HG03135 (cell line): ENCODE measurements around the gene ARHGEF12.
"Not testable (repeated sequence)": the region's sequence is repeated elsewhere in the genome, so short reads cannot be mapped to it uniquely, and the experiment has no call there.

Experiments
- ATAC-seq: cut with Tn5 transposase; IDR thresholded peaks from one replicate; pipeline ENCODE4 v1.9.1; 2021; ENCODE audit warnings: mild to moderate bottlenecking, moderate library complexity; ENCODE audit not compliant: unreplicated experiment

ARHGEF12 gene

GRCh38 chr11:120492486-120492885 is 156.3 kb downstream of the ARHGEF12 start:
- no peak for ATAC-seq

- no peak for ATAC-seq
These were observed 158.4 kb downstream of the ARHGEF12 start for GRCh38 chr11:120494595-120494994.

- no peak for ATAC-seq
These were observed 162.9 kb downstream of the ARHGEF12 start for GRCh38 chr11:120499088-120499487.

DNA sequence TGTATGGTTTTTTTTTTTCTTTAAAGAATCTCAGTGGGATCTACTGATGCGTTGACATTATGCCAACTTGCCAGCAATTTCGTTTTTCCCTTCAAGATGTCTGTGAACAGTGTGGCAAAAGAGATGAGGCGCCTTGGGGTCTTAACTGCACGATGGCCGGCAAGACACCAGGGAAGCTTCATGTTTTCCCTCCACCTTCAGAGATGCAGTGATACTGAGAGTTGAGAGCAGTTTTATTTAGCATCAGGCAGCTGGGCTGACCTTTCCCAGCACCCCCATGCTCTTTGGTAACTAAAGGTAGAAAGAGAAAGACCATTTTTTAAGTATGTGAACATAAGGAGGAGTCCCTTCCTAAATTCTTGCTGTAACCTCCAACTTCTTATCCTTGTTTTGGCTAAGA is 163.6 kb downstream of the ARHGEF12 start:
- no peak for ATAC-seq

GRCh38 chr11:120500414-120501071 is 164.3 kb downstream of the ARHGEF12 start:
- ATAC-seq: no peak

DNA sequence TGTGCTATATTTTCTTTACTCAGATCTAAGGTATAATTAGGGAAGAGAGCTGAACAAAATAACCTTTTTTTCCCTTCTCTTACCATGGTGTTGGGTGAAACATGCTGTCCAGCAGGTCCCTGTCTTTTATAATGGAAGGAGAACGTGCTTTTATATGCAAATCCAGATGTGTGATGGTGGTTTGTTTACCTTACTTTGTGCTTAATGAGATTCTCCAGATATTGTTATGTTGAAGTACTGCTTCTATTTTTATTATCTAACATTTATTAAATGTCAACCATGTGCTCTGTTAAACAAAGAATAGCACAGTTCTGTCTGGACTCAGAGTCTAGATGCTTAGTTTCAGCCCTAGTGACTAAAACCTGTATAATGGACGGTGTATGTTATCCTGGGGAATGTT is 165.2 kb downstream of the ARHGEF12 start:
- ATAC-seq: no peak

GRCh38 chr11:120501976-120502755 is 166.0 kb downstream of the ARHGEF12 start:
- no peak for ATAC-seq

- not testable (repeated sequence) for ATAC-seq
These were observed 167.3 kb downstream of the ARHGEF12 start for GRCh38 chr11:120503529-120503928.

DNA sequence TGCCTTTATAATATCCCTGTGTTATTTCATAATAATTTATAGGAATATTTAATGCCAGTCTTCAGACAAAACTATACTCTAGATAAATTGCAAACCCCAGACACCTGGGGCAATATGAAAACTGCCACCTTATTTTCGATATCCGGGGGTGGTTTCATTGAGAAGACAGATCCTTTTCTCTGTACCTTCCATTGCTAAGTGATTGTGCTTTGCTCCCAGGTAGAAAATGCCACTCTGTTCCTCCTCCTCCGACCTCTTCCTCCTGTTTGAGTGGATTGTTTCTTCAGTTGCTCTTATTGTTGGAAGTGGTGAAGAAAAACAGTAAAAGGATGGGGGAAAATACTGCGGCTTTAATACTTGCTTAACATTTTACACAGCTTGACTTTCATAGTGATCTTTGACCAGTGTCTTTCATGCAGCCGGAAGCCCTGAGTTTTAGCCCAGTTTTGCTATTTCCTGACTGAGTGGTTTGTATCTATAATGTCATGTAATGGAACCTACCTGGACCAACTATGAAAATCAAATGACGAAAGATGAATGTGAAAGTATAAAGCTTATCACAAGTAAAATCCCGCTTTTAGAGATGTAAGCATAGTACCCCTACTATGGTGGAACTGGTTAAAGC is 169.7 kb downstream of the ARHGEF12 start:
- no peak for ATAC-seq

DNA sequence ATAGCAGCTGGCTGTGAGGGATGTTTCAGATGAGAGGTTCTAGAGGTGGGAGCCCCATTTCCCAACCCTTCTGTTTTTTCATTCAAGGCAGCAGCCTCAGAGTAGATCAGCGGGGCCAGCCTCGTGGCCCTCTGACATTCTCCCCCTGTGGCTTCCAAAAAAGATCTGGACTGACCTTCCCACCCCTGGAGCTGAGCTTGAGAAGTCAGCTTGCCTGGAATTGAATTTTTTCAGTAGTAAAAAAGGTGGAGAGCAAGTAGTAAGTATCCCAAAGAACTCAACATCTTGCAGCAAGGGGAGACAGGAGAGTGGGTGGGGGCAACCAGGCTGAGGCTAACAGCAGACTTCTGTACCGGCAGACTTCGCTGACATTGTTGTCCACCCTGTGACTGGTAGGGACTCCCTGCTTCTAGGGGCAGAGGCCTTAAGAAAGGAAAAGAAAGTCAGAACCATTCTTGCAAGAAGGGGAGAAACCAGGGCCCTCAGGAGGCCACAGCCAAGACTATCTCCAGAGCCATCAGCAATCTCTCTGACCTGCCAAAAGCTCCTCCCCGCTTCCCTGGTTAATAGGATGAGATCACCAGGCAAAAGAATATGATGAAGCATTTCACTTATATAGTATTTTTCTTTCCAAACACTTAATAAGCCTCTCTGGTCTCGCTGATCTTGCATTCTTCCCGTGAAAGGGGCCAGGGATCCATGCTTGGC is 173.3 kb downstream of the ARHGEF12 start:
- ATAC-seq: no peak

- no peak for ATAC-seq
These were observed 174.3 kb downstream of the ARHGEF12 start for GRCh38 chr11:120510406-120511115.

GRCh38 chr11:120511116-120511819 is 175.1 kb downstream of the ARHGEF12 start, which contains the start of gene GRIK4:
Gene GRIK4 (plus strand): TSS chr11:120511748. CDS start chr11:120660319, 148,571 bp downstream.
- ATAC-seq: peak; percentile 91

DNA sequence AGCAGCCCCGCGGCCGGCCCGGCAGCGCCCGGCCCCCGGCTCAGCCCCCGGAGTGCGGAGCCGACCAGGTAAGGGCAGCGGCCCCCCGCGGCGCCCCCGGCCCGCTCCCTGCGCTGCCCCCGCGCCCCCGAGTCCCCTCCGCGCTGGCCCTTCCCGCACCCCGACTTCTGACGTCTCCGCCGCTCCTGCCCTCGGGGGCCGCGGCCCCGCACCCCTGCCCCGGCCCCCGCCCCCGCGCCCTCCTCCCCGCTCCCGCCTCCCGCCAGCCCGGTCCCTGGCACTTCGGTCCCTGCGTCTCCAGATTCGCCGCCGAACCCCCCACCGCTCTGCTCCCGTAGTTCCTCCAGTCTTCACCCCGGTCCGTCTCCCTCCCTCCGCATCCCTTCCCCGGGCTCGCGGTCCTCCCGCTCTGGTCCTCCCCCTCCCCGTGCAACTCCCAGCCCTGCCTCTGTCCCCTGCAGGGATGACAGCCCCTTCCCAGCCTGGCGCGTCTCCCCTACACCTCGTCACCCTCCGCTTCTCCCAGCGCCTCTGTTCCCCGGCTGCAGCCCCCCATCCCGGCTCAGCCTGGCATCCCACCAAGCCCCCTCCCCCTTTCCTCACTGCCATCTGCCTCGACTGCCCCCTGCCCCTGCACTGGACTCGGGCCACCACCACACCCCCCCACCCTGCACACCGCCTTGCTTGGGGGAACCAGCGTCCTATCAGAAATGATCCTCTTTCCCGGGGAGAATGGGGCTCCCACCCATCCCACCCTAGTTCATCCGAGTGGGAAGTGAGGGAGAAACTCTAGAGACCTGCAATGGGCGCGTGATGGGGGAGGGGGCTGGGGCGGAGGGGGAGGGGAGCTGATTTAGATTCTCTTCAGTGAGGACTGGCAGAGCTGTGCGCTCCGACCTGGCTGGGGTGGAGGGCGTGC is 175.9 kb downstream of the ARHGEF12 start:
- no peak for ATAC-seq

- ATAC-seq: no peak
These were observed 176.7 kb downstream of the ARHGEF12 start for GRCh38 chr11:120512739-120513435.

DNA sequence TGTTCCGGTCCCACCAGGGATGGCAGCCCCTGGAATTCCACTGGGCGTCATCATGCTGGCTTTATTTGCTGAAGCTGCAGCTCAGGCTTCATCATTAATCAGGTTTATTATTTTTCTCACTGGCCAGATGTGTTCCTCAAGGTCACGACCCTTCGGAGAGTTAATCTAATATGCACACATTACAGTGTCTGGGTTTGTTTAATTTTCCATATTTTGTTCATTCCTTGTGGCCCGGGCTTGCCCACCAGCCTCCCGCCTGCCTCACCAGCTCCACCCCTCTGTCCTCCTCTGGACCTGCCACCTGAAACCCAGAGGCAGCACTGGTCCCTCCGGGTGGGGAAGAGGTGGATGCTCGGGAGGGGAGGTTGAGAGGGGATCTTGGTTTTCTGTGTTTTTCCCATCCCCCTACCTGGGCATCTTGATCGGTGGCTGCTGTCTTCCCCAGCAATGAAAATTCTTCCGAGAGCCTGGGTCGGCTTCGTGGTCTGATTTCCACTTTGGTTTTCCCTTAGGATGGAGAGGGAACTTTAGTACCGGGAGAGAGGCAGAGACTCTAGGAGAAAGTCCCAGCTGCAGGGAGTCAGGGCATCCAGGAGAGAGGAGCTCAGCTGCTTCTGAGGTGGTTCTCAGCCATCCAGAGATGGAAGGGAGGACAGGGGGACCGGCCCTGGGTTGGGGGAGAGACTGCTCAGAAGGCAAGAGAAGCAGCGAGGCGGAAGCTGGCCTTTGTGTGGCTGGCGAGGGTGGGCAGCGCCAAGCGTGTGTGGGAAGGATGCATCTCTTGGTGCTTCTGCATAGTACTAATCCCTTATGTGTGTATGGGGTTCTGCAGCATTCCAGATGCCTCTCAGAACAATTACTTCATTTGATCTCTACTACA is 177.5 kb downstream of the ARHGEF12 start:
- ATAC-seq: no peak

GRCh38 chr11:120514541-120515121 is 178.4 kb downstream of the ARHGEF12 start:
- no peak for ATAC-seq

- no peak for ATAC-seq
These were observed 179.0 kb downstream of the ARHGEF12 start for GRCh38 chr11:120515186-120515723.
